ENCODE measurements around the gene PSMB5.

DNA sequence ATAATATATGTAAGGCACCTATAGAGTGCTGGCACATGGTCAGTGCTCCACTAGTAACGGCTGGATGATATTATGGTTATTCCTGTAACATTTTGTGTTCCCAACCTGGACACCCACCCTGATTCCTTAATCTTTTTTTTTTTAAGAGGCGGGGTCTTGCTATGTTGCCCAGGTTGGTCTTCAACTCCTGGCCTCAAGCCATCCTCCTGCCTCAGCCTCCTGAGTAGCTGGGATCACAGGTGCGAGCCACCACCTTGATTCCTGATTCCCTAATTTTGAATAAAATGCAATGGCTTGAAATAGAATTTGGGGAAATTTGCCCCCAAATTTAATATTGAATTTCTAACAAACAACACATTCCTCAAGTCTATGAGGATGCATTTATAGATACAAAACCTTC is 32.1 kb downstream of the PSMB5 start:
- TF ChIP-seq, protein P1, sequence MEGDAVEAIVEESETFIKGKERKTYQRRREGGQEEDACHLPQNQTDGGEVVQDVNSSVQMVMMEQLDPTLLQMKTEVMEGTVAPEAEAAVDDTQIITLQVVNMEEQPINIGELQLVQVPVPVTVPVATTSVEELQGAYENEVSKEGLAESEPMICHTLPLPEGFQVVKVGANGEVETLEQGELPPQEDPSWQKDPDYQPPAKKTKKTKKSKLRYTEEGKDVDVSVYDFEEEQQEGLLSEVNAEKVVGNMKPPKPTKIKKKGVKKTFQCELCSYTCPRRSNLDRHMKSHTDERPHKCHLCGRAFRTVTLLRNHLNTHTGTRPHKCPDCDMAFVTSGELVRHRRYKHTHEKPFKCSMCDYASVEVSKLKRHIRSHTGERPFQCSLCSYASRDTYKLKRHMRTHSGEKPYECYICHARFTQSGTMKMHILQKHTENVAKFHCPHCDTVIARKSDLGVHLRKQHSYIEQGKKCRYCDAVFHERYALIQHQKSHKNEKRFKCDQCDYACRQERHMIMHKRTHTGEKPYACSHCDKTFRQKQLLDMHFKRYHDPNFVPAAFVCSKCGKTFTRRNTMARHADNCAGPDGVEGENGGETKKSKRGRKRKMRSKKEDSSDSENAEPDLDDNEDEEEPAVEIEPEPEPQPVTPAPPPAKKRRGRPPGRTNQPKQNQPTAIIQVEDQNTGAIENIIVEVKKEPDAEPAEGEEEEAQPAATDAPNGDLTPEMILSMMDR (tag by site-specific recombination; IDR thresholded peaks at IDR 0.05) = no peak
- TF ChIP-seq ZNF596 (tag by site-specific recombination; IDR thresholded peaks at IDR 0.05) (no peak), ZNF792 (tag by site-specific recombination; IDR thresholded peaks at IDR 0.05) (no peak), ZNF184 (tag by site-specific recombination; IDR thresholded peaks at IDR 0.05) (no peak), ZNF133 (tag by site-specific recombination; IDR thresholded peaks at IDR 0.05) (no peak), WT1 (tag by site-specific recombination; IDR thresholded peaks at IDR 0.05) (no peak)
- TF ChIP-seq, protein P2, sequence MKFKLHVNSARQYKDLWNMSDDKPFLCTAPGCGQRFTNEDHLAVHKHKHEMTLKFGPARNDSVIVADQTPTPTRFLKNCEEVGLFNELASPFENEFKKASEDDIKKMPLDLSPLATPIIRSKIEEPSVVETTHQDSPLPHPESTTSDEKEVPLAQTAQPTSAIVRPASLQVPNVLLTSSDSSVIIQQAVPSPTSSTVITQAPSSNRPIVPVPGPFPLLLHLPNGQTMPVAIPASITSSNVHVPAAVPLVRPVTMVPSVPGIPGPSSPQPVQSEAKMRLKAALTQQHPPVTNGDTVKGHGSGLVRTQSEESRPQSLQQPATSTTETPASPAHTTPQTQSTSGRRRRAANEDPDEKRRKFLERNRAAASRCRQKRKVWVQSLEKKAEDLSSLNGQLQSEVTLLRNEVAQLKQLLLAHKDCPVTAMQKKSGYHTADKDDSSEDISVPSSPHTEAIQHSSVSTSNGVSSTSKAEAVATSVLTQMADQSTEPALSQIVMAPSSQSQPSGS (tag by site-specific recombination; IDR thresholded peaks at IDR 0.05; ENCODE audit: low read depth) = no peak
- TF ChIP-seq, protein P3, sequence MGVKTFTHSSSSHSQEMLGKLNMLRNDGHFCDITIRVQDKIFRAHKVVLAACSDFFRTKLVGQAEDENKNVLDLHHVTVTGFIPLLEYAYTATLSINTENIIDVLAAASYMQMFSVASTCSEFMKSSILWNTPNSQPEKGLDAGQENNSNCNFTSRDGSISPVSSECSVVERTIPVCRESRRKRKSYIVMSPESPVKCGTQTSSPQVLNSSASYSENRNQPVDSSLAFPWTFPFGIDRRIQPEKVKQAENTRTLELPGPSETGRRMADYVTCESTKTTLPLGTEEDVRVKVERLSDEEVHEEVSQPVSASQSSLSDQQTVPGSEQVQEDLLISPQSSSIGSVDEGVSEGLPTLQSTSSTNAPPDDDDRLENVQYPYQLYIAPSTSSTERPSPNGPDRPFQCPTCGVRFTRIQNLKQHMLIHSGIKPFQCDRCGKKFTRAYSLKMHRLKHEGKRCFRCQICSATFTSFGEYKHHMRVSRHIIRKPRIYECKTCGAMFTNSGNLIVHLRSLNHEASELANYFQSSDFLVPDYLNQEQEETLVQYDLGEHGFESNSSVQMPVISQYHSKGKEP (tag by site-specific recombination; IDR thresholded peaks at IDR 0.05) = no peak

All from HEK293 (cell line).